HG03097 (cell line): ENCODE data around the gene FGD6.
"Not testable (repeated sequence)": the region's sequence is repeated elsewhere in the genome, so short reads cannot be mapped to it uniquely, and the experiment has no call there.

Experiments used
- ATAC-seq: cut with Tn5 transposase; IDR thresholded peaks from one replicate; pipeline ENCODE4 v1.9.1; 2021; ENCODE audit not compliant: unreplicated experiment, low FRiP score

Gene FGD6

GRCh38 chr12:95182868-95183415, 34.3 kb downstream of the FGD6 start:
- no peak for ATAC-seq

GRCh38 chr12:95181103-95181502, 36.2 kb downstream of the FGD6 start:
- ATAC-seq, result no peak

GRCh38 chr12:95179011-95179410, 38.3 kb downstream of the FGD6 start:
- ATAC-seq, result no peak

DNA sequence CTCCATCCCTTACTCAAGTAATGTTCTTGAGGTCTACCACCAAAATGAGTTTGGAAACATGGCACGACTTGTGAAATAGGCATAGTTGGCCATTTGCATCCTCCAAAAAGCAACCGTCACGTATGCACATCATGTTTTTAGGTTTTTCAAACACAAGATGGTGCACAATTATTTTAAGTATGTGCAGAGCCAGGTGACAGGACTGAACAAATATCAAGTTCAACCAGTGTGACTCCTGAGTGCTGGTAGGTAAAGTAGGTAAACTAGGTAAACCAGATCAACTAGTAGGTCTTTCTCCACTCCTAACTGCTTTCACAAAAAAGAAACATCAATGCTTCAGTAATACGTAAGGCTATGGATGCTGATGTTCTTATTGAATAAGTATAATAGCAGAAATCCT, 39.1 kb downstream of the FGD6 start:
- ATAC-seq, result no peak

- ATAC-seq, result no peak
Measured at GRCh38 chr12:95177201-95177768, 40.0 kb downstream of the FGD6 start.

- ATAC-seq, result no peak
Measured at GRCh38 chr12:95173392-95174251, 43.6 kb downstream of the FGD6 start.

- ATAC-seq, result no peak
Measured at GRCh38 chr12:95169368-95169767, 47.9 kb downstream of the FGD6 start.

GRCh38 chr12:95168746-95169145, 48.5 kb downstream of the FGD6 start:
- ATAC-seq, result no peak

DNA sequence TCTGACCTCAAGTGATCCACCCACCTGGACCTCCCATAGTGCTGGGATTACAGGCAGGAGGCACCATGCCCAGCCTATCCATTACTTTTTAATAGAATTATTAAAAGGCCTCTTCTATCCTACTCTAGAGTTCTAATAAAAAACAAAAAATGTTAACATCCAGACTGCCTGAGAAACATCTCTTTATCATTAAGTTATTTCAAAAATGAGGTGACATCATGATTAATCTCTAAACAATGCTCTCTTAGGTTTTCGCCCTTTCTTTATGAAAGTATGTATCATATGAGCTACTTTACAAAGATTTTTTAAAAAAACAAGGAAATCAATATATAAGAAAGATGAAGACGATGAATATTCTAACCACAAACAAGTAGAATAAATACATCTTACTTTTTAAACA, 52.6 kb downstream of the FGD6 start:
- ATAC-seq, result no peak

DNA sequence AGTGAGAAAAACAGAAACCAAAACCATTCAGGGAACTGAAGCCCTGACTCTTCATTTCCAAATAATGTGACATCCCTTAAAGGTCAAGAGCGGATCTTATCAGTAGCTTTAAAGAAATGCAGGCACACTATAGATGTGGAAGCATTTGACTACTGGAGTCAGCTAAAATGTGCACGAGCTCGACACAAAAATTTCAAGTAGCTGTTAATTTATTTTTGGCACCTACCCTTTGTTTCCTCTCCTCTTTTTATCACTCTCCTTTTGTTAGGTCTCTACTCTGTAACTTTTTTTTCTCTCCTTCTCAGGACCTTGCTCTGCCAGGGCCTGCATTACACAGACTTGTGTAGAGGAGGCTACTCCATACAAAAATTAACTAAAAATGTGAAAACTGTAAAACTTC, 58.3 kb downstream of the FGD6 start:
- no peak for ATAC-seq

- no peak for ATAC-seq
Measured at GRCh38 chr12:95151821-95152220, 65.4 kb downstream of the FGD6 start.

DNA sequence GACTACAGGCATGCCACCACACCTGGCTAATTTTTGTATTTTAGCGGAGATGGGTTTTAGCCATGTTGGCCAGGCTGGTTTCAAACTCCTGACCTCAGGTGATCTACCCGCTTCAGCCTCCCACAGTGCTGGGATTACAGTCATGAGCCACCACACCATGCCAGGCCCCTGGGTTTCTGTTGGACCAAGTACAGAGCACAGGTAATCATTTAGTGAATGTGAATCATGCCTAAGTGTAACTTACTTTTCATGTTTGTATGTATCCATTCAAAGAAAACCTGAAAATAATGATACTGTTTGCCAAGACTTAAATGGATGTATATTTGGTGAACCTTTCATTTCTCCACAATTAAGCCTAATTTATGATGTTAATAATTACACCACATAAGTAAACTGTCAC, 65.9 kb downstream of the FGD6 start:
- no peak for ATAC-seq

DNA sequence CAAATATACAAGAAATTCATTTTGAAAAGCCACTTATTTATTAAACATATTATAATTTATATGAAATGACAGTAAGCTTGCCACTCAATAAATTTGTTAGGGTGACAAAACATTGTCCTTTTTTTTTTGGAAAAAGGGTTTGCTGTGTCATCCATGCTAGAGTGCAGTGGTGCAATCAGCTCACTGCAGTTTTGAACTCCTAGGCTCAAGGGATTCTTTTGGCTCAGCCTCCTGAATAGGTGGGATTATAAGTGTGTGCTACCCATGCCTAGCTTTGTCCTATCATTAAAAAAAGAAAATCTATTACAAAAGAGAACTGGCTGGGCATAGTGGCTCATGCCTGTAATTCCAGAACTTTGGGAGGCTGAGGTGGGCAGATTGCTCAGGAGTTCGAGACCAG, 66.8 kb downstream of the FGD6 start:
- no peak for ATAC-seq

DNA sequence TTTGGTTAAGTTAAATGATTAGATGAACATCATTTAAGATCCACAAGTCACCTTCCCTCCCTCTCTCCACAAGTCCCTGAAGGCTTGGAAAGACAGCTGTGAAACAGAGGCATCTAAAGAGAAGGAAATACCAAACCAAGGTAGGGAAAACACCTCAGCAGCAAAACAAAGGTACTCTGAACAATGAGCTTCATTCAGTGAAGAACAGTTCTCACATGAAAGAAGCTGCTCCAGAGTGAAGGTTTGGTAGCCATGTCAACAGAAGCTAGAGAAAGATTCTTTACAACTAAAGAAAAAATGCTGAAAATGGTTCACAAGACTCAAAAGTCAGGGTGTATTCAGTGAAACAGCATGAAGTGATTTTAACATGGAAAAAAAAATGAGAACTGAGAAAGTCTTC, 69.4 kb downstream of the FGD6 start:
- ATAC-seq, result no peak

DNA sequence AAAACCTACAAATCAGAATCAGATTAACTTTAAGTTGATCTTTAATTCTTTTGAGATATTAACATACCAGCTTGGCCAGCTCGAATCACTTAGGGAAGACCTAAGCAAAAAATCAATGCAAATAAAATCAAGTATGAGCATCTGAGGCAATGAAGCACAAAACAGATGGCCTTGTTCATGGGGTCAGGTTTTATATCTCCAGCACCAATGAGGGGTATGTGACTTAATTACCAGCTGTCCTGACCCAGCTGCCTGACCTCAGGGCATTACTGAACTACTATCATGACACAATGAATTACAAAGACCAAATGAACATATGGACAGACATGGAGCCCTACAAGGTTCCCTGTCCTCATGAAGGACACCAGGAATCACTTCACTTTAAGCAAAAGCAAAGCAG, 70.5 kb downstream of the FGD6 start:
- ATAC-seq, result no peak

GRCh38 chr12:95143621-95144205, 73.6 kb downstream of the FGD6 start:
- no peak for ATAC-seq

DNA sequence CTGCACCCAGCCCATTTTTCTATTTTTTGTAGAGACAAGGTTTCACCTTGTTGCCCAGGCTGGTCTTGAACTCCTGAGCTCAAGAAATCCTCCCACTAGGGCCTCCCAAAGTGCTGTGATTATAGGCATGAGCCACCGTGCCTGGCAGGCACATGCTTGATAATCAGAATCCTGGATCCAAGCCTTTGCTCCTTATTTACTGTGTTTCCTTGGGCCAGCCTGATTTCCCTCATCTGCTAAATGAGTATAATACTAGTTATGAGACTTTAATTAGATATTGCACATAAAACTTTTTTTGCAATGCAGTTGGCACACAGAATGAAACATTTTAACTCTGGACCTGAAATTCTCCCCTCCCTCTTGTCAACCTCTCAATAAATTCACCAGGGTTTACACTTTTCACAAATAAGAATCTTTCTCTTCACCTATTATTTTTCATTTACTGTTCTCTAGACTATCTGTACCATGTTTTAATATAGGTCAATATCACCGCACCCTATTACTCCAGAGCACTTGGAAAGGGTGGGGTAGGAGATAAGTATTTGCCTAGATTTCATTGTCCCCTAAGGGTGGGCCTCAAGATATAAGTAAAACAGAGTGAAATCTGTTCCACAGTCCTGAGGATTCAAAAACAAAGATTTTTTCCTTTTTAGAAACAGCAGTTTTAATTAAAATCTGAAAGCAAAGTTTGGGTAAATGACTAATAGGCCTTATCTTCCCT, 74.7 kb downstream of the FGD6 start:
- ATAC-seq, result no peak

DNA sequence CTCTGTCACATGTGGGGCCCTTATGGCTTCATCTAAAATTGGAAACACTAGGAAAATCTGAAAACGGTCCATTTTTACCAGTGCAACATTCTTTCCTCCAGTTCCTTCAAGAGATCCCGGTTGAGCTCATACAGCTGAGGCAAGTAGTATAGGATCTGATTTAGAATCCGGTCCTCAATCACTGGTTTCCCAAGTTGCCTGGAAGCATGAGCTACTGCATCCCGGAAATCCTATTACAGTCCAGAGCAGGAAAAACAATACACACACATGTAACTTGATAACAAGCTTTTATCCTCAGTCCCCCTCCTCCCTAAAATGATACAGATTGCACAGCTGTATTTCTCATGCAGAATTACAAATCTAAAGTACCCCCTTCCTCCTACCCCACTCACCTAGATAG, 76.0 kb downstream of the FGD6 start:
- no peak for ATAC-seq

DNA sequence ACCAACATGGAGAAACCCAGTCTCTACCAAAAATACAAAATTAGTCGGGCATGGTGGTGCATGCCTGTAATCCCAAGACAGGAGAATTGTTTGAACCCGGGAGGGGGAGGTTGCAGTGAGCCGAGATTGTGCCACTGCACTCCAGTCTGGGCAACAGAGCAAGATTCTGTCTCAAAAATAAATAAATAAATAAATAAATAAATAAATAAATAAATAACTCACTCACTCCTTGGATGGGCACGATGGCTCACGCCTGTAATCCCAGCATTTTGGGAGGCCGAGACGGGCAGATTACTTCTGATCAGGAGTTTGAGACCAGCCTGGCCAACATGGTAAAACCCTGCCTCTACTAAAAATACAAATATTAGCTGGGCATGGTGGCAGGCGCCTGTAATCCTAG, 79.2 kb downstream of the FGD6 start:
- ATAC-seq, result not testable (repeated sequence)

GRCh38 chr12:95136598-95136997, 80.7 kb downstream of the FGD6 start:
- ATAC-seq, result no peak

DNA sequence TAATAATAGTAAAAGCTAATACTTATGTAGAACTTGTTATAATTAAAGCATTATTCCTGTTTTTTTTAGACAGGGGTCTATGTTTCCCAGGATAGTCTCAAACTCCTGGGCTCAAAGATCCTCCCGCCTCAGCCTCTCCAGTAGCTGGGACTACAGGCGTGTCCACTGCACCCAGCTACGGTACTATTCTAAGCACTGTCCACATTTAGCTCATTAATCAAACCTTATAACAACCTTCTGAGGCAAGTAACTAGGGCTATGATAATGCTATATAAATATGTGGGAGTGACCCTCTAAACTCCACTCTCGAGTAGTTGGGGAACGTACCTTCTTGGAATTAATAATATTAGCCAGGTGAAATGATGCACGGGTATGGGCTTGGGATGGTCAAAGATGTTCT, 83.2 kb downstream of the FGD6 start:
- no peak for ATAC-seq
